Measurements from ENCODE around the gene WDCP. TPM values are rescaled to one million over a fixed set of nuclear protein-coding genes. Genes with fewer than 3 reads are reported as not detected.
"Not testable (repeated sequence)": the region's sequence is repeated elsewhere in the genome, so short reads cannot be mapped to it uniquely, and the experiment has no call there.

WDCP gene
- total RNA-seq (10 to 100 TPM in 1 of 5 donors, 1 to 10 TPM in 4; 1.2 to 25.9 (median 4.9) TPM), polyA plus RNA-seq (1 to 10 TPM; 1.5 to 2.0 (median 1.8) TPM)
- long read RNA-seq, donor 1, partial matches to known transcripts = 12 of 27 reads
- long read RNA-seq, donor 1, other reads (novel, unspliced or antisense) = 15 of 27 reads
- long read RNA-seq, donor 2, transcript WDCP-201 (4 exons, 3,817 nt) = major isoform, 5 of 5 reads
- long read RNA-seq, donor 2, partial matches to known transcripts = 0 of 5 reads
- long read RNA-seq, donor 2, other reads (novel, unspliced or antisense) = 0 of 5 reads
- long read RNA-seq, donor 3 = 0 reads
- long read RNA-seq, donor 4 = 0 reads
- long read RNA-seq, donor 5, partial matches to known transcripts = 13 of 23 reads
- long read RNA-seq, donor 5, other reads (novel, unspliced or antisense) = 10 of 23 reads
- long read RNA-seq, donor 6 = 0 reads
- long read RNA-seq, donor 7, partial matches to known transcripts = 0 of 1 reads
- long read RNA-seq, donor 7, other reads (novel, unspliced or antisense) = 0 of 1 reads
- long read RNA-seq, donor 8, partial matches to known transcripts = 0 of 1 reads
- long read RNA-seq, donor 8, other reads (novel, unspliced or antisense) = 0 of 1 reads
- long read RNA-seq, donor 9, partial matches to known transcripts = 0 of 1 reads
- long read RNA-seq, donor 9, other reads (novel, unspliced or antisense) = 0 of 1 reads
- long read RNA-seq, donor 10 = 0 reads

- Histone ChIP-seq H3K4me1 (peaks cover 20 to 56% (median 52%) of the 10 kb centered on the region in 4 donors), H3K36me3 (no peaks in the 10 kb centered on the region), H3K27ac (peak within 1 kb of the TSS; percentile 70 to 85 (median 76)), H3K27me3 (peaks cover 0 to 8% (median 3%) of the 10 kb centered on the region in 3 donors), H3K9me3 (peaks cover 0 to 2% (median 0%) of the 10 kb centered on the region in 4 donors), H3K4me3 (peak within 1 kb of the TSS; percentile 61 to 87 (median 73))
- WGBS, 5 donors = 0 to 1% (median 0%) methylated on average over 29 to 38 of the region's 38 CpGs
- intact Hi-C loops (cut with DNase I; ENCODE audit: low total_unique reads) = no loop called here
- TF ChIP-seq EP300 (IDR thresholded peaks at IDR 0.05) (no peak), CTCF (IDR thresholded peaks at IDR 0.05) (no peak), POLR2A (IDR thresholded peaks at IDR 0.05) (no peak), POLR2AphosphoS5 (IDR thresholded peaks at IDR 0.05) (peak; percentile 41 to 82 (median 77))
- peak; percentile 95 to 99 for DNase-seq
Observed at GRCh38 chr2:24046930-24047702, at the start of gene WDCP. Gene WDCP, minus strand, starts transcription at chr2:24047391. Its CDS starts 7,897 bp downstream, at chr2:24039494.

GRCh38 chr2:24095171-24095677 is 48.0 kb upstream of the WDCP start:
- intact Hi-C loops (cut with DNase I; ENCODE audit: low total_unique reads); H3K4me3 ChIP-seq; H3K27me3 ChIP-seq; H3K4me1 ChIP-seq; H3K27ac ChIP-seq; H3K9me3 ChIP-seq: not testable (repeated sequence)
- peaks cover 5 to 32% (median 20%) of the 10 kb centered on the region in 4 donors for H3K36me3 ChIP-seq
- WGBS, 5 donors = 58 to 84% (median 63%) methylated on average over 17 of the region's 17 CpGs
- peak in 1 of 2 donors; percentile 34 for DNase-seq

- H3K4me3 ChIP-seq; H3K4me1 ChIP-seq; H3K27ac ChIP-seq; DNase-seq; intact Hi-C loops (cut with DNase I; ENCODE audit: low total_unique reads); H3K9me3 ChIP-seq; H3K27me3 ChIP-seq: not testable (repeated sequence)
- peaks cover 5 to 33% (median 24%) of the 10 kb centered on the region in 4 donors for H3K36me3 ChIP-seq
- WGBS, 5 donors = 96 to 99% (median 98%) methylated on average over 5 of the region's 5 CpGs
Observed at GRCh38 chr2:24093270-24093669, 46.1 kb upstream of the WDCP start.

- Histone ChIP-seq H3K27me3 (no peaks in the 10 kb centered on the region), H3K4me1 (peaks cover 0 to 13% (median 12%) of the 10 kb centered on the region in 4 donors), H3K4me3 (no peak overlapping the region), H3K36me3 (peaks cover 0 to 22% (median 12%) of the 10 kb centered on the region in 4 donors), H3K27ac (no peak overlapping the region), H3K9me3 (no peaks in the 10 kb centered on the region)
- 61 to 86% (median 69%) methylated on average over 2 of the region's 2 CpGs for WGBS, 5 donors
- intact Hi-C loops (cut with DNase I; ENCODE audit: low total_unique reads) = loop anchor here (10.0 kb wide), 1 partner anchor 264 kb away; no protein-coding TSS in a partner anchor
- TF ChIP-seq POLR2A (IDR thresholded peaks at IDR 0.05) (no peak), EP300 (IDR thresholded peaks at IDR 0.05) (no peak), CTCF (IDR thresholded peaks at IDR 0.05) (no peak), POLR2AphosphoS5 (IDR thresholded peaks at IDR 0.05) (no peak)
- no peak for DNase-seq
Observed at GRCh38 chr2:24088821-24089359, 41.7 kb upstream of the WDCP start.

Measured in stomach (tissue), 19 donors.